ENCODE data around the gene PRR20A.
"Not testable (repeated sequence)": the region's sequence is repeated elsewhere in the genome, so short reads cannot be mapped to it uniquely, and the experiment has no call there.

PRR20A gene

GRCh38 chr13:57140235-57140968 lies at the start of gene PRR20A:
Gene PRR20A, plus strand, starts transcription at chr13:57140918. Its CDS starts 387 bp downstream, at chr13:57141305.
- not testable (repeated sequence) for DNase-seq

GRCh38 chr13:57114945-57115344 lies 25.8 kb upstream of the PRR20A start:
- no peak for DNase-seq

DNA sequence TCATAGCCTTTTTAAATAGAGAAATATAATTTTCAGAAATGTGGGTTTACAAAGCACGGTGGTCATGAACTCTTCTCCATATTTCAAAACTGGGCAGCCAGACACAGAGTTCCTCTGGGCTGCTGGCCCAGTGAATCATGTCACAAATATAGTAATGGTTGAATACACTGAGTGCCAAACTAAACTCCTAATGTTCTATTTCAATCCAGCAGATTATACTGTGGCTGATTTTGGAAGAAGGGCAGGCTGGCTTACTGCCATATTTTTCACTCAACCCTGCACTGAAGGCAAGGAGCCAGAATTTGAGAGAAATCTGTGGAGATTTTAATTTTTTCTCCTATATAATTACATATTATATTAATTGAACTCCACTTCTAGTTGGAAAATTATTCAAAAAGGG lies 17.0 kb upstream of the PRR20A start:
- DNase-seq: no peak

DNA sequence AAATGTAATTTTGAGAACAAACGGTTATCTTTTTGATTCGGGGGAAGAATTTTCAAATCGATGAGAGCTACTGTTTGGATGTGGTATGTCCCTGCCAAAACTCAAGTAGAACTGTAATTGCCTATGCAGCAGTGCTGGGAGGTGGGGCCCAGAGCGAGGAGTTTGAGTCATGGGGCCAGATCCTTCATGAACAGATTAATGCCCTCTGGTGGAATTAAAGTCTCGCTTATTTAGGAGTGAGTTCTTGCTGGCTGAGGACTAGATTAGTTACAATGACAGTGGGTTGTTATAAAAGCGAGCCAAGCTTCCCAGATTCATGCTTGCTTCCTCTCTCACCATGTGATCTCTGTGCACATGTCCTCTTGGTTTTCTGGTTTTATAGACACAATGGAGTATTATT lies 11.8 kb upstream of the PRR20A start:
- DNase-seq: no peak

DNA sequence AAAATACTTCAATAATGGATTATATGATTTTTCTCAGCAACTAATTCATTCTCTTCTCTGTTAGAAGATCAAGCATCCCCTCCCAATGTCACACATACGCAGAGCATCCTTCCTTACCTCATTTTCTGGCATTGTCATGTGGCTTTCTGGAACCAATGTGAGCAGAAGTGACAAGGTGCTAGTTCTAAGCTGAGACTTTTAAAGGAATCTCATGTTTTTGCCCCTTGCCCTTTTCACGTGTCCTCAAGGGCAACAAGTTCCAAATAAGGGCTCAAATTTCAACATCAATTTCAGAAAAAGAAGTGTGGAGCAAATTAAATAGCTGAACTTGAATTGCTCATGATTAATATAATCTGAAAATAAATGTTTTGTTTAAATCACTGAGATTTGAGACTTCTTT lies 4.6 kb upstream of the PRR20A start:
- no peak for DNase-seq

- DNase-seq: no peak
Observed at GRCh38 chr13:57137585-57137984, 3.1 kb upstream of the PRR20A start.

- DNase-seq: no peak
Observed at GRCh38 chr13:57138988-57139387, 1.7 kb upstream of the PRR20A start.

GRCh38 chr13:57139781-57140180 lies 937 bp upstream of the PRR20A start:
- DNase-seq: not testable (repeated sequence)

DNA sequence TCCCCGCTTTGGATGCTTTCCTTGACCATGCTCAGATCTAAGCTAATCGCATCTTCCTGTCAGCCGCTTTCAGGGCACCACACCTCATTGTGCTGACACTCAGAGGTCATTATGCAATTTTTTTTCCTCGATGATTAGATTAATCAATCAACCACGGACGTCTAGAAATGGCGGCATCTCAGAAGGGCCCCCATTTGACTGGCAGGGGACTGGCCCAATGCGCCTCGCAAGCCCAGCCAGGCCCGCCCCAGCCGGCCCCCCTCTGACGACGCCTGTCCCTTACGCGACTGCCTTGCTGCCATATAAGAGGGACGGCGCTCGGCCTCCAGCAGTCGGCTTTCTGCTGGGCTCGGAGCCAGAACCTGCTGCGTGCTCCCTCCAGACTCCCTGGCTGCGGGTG lies 6.5 kb downstream of the PRR20A start, which contains the start of gene PRR20B:
Gene PRR20B, plus strand, starts transcription at position 301 of the 400 bp plus-strand sequence. CDS start 387 bp downstream, outside the sequence.
- DNase-seq: not testable (repeated sequence)

- DNase-seq: not testable (repeated sequence)
Observed at GRCh38 chr13:57148106-57148505, 7.4 kb downstream of the PRR20A start.

GRCh38 chr13:57153761-57154160 lies 13.0 kb downstream of the PRR20A start, which contains the start of gene PRR20C:
Gene PRR20C, plus strand, starts transcription at chr13:57154061. Its CDS starts 387 bp downstream, at chr13:57154448.
- DNase-seq: not testable (repeated sequence)

GRCh38 chr13:57160332-57160731 lies 19.6 kb downstream of the PRR20A start, which contains the start of gene PRR20D:
Gene PRR20D, plus strand, starts transcription at chr13:57160632. Its CDS starts 387 bp downstream, at chr13:57161019.
- not testable (repeated sequence) for DNase-seq

DNA sequence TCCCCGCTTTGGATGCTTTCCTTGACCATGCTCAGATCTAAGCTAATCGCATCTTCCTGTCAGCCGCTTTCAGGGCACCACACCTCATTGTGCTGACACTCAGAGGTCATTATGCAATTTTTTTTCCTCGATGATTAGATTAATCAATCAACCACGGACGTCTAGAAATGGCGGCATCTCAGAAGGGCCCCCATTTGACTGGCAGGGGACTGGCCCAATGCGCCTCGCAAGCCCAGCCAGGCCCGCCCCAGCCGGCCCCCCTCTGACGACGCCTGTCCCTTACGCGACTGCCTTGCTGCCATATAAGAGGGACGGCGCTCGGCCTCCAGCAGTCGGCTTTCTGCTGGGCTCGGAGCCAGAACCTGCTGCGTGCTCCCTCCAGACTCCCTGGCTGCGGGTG lies 26.2 kb downstream of the PRR20A start, which contains the start of gene PRR20E:
Gene PRR20E, plus strand, starts transcription at position 301 of the 400 bp plus-strand sequence. CDS start 387 bp downstream, outside the sequence.
- DNase-seq: not testable (repeated sequence)

DNA sequence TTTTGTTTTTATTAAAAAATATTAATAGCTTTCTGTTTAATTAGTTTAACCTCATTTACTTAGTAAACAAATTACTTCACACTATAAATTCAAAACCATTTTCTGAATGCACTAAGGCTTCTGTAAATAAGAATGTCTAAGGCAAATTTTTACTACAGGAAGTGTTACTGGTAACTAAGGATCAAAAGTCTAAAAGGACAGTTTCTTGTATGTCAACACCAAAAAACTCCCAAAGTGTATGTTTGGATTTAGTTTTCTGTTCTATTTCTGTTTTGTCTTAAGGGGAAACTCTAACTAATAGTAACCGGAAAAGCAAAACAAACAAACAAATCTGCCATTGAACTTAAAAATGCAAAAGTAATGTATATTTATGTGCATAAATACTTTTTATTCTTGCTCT lies 50.9 kb downstream of the PRR20A start:
- DNase-seq: no peak

Data from NCI-H748 treated with DMSO at 0.1 percent for 48 hours (cell line).